Stimulated activated CD8-positive, alpha-beta memory T cell treated with anti-CD3 and anti-CD28 coated beads, Interleukin-7, amount 100 ng/mL, for 48 hours (primary cell): ENCODE results near the gene DUT.
A peak's percentile ranks its signal among the peaks of the same experiment; 100 is the strongest.

Experiments used
- DNase-seq, 2 donors: peaks; one replicate each; pipeline ENCODE4 v3.0.0-alpha.2; 2020; ENCODE audit warnings: low read depth in 1 of 2; ENCODE audit errors: extremely low read depth in 1 of 2

DUT gene

DNA sequence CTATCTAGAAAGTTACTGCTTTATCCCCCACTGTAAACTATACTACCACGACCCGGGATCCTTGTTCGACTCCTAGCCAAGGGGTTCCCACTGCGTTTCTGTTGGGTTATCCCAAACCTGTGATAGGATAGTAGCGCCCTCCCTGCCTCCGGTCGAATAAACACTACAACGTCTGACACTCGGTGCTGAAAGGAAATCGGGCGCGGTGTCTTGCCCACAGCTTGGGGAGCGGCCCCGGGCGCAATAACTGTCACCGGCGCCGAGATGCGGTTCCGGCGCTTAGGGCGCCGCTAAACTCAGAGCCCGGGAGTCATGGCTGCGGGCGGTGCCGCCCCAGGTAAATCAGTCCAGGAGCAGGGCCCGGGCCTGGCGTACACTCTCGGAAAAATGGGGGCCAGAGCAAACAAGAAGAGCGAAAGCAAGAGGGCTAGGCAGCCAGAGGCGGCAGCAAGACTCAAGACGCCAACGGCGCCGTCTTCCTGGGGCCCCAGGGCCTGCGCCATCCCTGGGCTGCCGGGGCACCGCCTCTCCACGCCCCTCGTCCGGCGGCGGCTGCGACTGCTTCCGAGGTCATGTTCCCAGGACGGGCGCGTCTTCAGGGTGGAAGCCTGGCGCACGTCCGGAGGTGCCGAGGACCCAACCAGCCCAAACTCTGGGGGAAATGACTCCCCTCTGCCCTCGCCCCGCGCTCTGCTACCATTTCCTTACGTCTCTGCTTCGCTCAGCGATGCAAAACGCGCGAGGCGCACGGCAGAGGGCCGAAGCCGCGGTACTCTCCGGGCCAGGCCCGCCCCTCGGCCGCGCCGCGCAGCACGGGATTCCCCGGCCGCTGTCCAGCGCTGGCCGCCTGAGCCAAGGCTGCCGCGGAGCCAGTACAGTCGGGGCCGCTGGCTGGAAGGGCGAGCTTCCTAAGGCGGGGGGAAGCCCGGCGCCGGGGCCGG is at the start of gene DUT:
TSS of gene DUT (plus strand) at position 575 of the 941 bp plus-strand sequence. CDS start at position 662, 87 bp downstream.
- DNase-seq, result peak; percentile 60 to 68

- DNase-seq, result no peak
These were observed 49.6 kb upstream of the DUT start for GRCh38 chr15:48281674-48282073.

DNA sequence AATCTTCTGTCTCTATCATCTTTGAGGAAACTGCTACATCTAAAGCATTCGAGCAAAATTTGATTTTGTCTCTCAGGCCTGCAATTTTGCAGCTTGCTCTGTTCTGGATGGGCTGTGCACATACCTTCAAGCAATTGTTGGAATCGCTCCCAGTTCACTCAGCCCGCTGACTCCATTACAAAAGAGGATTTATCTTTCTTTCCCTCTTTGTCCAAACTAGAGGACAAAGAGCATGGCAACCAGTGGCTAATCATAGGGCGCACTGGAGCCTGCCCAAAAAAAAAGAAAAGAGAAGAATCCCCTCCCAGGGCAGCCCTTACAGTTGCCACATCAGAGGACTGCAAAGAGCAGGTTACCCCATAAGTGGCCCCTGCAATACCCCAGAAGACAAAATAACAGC is 49.0 kb upstream of the DUT start:
- no peak for DNase-seq

DNA sequence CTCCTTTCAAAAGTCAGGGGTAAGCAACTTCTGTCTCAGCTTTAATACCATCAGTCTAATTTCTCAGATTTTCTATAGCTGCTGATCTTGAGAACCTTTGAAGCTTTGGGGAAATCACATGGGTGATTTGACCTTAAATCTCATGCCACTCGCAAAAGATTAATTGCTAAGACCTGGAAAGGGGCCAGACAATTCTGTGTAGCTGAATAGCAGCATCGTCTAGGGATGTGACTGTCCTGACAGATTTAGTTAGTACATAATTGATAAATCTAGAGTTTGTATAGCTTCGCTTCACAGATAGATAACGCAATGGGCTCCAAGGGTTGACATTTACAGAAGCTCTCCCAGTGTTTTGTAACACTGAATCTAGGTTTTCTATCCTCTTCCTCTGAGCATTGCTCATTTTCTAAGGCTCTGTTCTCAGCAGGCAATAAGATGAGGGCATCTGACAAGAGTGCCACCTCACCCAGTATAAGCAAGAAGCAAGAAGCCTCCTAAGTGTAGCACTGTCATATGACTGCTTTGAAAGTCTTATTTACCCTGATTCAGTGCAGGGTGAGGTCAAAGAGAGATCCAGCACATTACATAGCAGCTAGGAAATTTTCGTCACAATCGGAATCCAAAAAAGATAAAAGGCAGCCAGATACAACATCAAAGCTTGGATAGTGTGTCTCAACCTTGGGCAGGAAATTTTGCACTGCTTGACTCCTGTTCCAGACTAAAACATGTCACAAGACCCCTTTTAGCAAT is 47.7 kb upstream of the DUT start:
- DNase-seq, result no peak

DNA sequence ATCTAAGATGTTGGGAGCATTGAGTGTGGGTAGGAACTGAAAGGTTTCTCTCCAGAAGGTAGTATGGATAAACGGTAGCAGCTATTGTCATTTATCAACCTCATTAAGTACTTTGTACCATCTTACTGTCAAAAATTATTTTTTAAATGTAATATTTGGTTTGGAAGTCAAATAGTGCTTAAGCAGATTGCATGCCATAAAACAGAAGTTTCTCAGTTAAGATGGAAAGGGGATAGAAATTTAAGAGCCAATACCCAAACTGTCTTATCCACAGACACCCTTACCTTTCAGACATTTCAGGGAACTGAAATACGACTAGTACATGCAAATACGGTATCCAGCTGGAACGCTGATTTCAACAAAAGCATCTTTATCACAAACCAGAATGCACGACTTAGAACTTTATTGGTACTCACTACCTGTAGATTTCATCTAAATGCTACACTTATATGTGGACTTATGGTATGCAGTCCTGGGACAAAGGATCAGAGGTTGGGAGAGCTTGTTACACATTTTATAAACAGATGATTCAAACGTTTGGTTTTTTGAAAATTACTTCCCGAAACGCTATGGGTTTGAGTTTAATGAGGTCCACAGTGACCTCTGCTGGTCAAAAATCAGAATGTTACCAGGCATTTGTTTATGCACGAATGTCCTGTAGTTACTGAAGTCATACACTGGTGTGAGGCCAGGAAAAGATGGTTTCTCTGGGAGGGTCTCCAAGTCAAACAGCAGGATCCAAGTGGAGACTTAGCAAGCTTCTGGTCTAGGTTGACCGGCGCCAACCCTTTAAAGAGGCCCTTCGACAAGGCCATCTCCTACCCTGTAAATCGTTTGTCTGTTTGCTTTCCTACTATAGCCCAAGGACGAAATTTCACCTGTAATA is 45.7 kb upstream of the DUT start:
- no peak for DNase-seq

GRCh38 chr15:48289628-48290027 is 41.6 kb upstream of the DUT start:
- no peak for DNase-seq

DNA sequence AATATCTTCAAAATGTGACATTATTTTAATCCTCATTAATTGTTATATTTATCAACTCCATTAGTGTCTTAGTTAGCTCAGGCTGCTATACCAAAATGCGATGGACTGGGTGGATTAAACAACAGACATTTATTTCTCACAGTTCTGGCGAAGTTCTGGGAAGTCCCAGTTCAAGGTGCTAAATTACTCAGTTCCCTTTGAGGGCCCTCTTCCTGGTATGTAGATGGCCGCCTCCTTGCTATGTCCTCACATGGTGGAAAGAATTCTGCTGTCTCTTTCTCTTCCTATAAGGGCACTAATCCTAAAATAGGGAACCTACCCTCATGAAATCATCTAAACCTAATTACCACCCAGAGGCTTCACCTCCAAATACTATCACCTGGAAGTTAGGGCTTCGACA is 38.8 kb upstream of the DUT start:
- DNase-seq, result no peak

DNA sequence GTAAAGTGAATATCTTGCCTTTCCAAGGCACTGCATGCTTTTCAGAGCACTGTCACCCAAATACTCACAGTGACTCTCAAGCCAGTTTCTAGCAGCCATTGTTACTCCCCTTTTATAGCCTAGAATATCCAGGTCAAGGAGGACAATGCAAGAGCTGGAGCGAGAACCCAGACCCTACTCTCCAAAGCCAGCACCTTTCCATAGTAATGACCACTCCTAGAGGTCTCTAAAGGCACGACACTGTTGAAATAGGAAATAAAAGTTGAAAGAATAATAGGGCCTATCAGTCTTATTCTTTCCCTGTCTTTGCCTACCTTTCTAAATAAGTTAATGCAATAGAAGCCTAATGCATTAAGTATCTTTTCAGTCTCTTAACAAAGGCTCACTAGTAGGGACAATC is 33.6 kb upstream of the DUT start:
- no peak for DNase-seq

DNA sequence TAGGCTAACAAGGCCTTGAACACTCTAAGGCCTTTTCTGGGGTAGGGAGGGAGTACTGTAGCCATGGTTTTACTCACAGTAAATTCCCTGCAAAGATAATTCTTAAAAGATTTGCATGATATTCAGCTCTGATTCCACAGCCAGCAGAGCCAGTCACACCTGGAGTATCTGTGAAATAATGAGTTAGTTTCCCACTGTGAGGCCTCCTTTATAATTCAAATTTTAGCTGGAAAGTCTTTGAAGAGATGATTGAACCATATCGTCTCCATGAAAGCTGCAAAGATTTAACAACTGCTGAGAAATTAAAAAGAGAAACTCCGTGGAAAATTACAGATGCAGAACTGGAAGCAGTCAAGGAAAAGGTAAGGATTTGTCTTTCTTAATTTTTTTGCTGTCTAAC is 32.3 kb upstream of the DUT start:
- no peak for DNase-seq

DNA sequence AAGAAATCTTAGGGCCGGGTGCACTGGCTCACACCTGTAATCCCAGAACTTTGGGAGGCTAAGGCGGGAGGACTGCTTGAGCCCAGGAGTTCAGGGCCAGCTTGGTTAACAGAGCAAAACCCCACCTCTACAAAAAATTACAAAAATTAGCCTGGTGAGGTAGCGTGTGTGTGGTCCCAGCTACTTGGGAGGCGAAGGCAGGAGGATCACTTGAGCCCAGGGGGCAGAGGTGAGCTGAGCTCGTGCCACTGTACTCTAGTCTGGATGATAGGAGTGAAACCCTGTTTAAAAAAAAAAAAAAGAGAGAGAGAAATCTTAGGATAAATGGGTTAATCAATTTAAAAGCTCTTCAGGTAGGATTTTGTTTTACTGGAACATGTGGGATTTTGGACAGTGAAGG is 31.2 kb upstream of the DUT start:
- no peak for DNase-seq

- DNase-seq, result no peak
These were observed 26.8 kb upstream of the DUT start for GRCh38 chr15:48304398-48304797.

DNA sequence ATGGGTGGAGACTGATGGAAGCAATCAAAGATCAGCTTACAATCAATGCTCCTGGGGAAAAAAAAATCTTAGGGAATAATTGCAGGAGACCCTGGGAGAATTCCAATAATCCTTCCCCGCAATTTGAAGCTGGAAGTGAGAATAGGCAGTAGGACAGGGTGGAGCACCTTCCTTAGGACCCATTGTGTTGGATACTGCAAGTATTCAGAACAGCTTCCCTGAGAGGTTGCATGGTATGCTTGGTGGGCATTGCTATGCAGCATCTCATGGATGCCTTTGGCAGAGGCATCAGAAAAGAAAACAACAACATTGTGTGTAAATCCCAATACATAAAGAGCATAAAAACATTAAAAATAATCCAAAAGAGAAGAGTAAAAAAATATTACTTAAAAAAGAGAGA is 24.6 kb upstream of the DUT start:
- DNase-seq, result no peak

- DNase-seq, result no peak
These were observed 23.6 kb upstream of the DUT start for GRCh38 chr15:48307586-48307985.

DNA sequence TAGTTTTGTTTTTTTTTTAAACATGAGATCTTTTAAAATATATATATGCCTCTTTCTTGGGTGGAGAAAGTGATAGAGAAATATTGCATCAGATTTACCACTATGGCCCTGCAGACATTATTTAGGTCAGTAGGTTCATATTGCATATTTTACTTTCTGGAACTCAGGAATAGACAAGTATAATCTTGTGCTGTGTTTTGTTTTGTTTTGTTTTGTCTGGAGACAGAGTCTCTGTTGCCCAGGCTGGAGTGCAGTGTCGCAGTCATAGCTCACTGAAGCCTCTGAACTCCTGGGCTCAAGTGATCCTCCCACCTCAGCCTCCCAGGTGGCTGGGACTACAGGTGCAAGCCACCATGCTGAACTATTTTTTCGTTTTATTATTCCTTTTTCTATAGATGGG is 21.5 kb upstream of the DUT start:
- DNase-seq, result no peak

GRCh38 chr15:48313216-48313615 is 18.0 kb upstream of the DUT start:
- no peak for DNase-seq

DNA sequence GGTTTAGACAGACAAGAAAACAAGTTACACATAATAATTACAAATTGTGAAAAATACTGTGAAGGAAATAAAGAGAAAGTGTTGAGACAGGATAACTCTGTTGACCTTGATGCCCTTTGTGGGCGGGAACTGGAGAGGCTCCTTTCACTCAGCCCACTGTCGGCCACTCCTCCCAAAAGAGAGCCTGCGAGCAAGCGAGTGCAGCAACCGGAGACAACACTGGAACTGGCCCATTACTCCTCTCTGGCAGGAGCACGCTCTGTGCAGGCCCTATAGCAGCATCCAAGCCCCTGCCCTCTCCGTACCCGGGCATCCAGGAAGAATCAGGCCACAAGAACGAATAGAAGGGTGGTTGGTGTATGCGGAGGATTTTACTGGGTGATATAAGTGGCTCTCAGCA is 16.2 kb upstream of the DUT start:
- no peak for DNase-seq

GRCh38 chr15:48317221-48317620 is 14.0 kb upstream of the DUT start:
- no peak for DNase-seq

GRCh38 chr15:48318131-48318530 is 13.1 kb upstream of the DUT start:
- no peak for DNase-seq

DNA sequence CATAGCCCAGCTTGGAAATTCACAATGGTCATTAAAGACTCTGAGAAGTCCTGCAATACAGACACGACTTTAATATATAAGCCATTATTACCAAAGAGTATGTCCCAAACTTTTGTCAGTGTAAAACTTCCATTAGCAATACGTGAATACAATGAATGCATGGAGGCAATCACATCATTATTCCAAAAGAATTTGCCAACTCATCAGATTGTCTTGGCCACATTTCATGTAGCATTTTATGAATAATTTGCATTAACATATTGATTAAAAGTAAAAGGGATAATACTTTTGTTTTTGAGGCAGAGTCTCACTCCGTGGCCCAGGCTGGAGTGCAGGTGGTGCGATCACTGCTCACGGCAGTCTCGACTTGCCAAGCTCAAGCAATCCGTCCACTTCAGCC is 7.9 kb upstream of the DUT start:
- DNase-seq, result no peak

- no peak for DNase-seq
These were observed 6.3 kb upstream of the DUT start for GRCh38 chr15:48324949-48325348.

DNA sequence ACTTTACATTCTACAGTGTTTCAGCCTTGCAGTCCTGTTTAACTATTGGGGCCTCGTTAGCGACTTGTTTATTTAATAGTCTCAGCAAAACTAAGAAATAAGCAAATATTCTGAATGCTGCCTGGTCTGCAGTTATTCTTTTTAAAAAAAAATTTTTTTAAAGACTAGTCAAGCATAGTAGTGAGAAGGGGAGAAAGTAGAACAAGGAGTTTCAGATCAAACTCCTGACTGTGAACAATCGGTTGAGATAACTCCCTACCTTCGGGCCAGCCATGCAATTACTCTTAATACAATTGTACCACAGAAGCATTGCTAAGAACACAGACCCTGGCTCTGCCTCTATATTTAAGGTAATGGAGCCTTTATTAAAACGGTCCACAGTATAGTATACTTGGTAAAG is 5.8 kb upstream of the DUT start:
- no peak for DNase-seq
